K562 (cell line): ENCODE results near the gene ALOX12. TPM values are rescaled to one million over a fixed set of nuclear protein-coding genes. Genes with fewer than 3 reads are reported as not detected.

Source experiments
- ATAC-seq: fragments of 200-7000 bp; cut with Tn5 transposase; 3 replicates; pipeline ENCODE4 v1.9.1; 2020; ENCODE audit warnings: moderate library complexity
- BruUV-seq: library from RNA; stranded (reverse); fragments of 400-500 nt; replicated peaks from 2 replicates; lab custom pipeline; 2021; lab: Mats Ljungman, UMichigan
- CTCF ChIA-PET: fragments of 300-600 bp; formaldehyde crosslinking; extraction: SDS; loops from one replicate; lab custom pipeline; 2021; ENCODE audit warnings: low intra/inter-chr PET ratio; lab: Yijun Ruan, JAX
- POLR2A ChIA-PET: fragments of 300-600, 350-650 bp; sonication (Branson Sonifier 250); formaldehyde crosslinking; extraction: SDS; loops from one replicate; lab custom pipeline; 2021; ENCODE audit warnings: antibody characterized with exemption, inconsistent platforms; lab: Yijun Ruan, JAX
- DNase-seq, 4 experiments: peaks; one replicate each; pipeline versions ENCODE4 v3.0.0 to v3.0.0-alpha.2; 2011 to 2018; ENCODE audit warnings: low spot score in 3 of 4, mixed read lengths in 3 of 4; ENCODE audit errors: extremely low read depth in 1 of 4
- FAIRE-seq: peaks from 2 replicates; lab custom pipeline; 2011; peaks lifted over from hg19 to GRCh38; lab: Jason Lieb, UNC
- H2AFZ ChIP-seq: 2 replicates; pipeline ENCODE4 v1.6.0; 2011; ENCODE audit warnings: low read depth, low read length, control low read depth, inconsistent platforms
- H3K27ac ChIP-seq: fragments of 200-600 bp; 3 replicates; pipeline ENCODE4 v1.8.0; 2011; ENCODE audit warnings: low read depth, mild to moderate bottlenecking, control low read depth, inconsistent platforms, low read length, moderate library complexity, mixed read lengths; ENCODE audit errors: extremely low read depth
- H3K27me3 ChIP-seq, 2 experiments: fragments of 300-600 bp in 1 of 2; 2 replicates in 1 of 2; 3 replicates in 1 of 2; pipeline versions ENCODE4 v1.6.0 to v1.8.0; 2011; ENCODE audit warnings: inconsistent platforms in 2 of 2, low read length in 2 of 2, mild to moderate bottlenecking in 1 of 2, mixed read lengths in 1 of 2, moderate library complexity in 1 of 2; ENCODE audit not compliant: control insufficient read depth in 2 of 2, insufficient read depth in 2 of 2
- H3K36me3 ChIP-seq: fragments of 300-600 bp; 3 replicates; pipeline ENCODE4 v1.8.0; 2011; ENCODE audit warnings: mild to moderate bottlenecking, low read length, inconsistent platforms; ENCODE audit not compliant: control insufficient read depth, insufficient read depth
- H3K4me1 ChIP-seq, 2 experiments: fragments of 200-600 bp in 1 of 2; replicated peaks in 1 of 2; 2 replicates in 1 of 2; 3 replicates in 1 of 2; pipeline versions ENCODE4 v1.5.1 to v1.8.0; 2011; ENCODE audit warnings: inconsistent platforms in 2 of 2, low read length in 2 of 2, mild to moderate bottlenecking in 1 of 2, mixed read lengths in 1 of 2, moderate library complexity in 1 of 2; ENCODE audit not compliant: control insufficient read depth in 2 of 2, insufficient read depth in 2 of 2
- H3K4me2 ChIP-seq: 2 replicates; pipeline ENCODE4 v1.6.1; 2011; ENCODE audit warnings: low read length, control low read depth, inconsistent platforms, mixed read lengths; ENCODE audit not compliant: insufficient read depth
- H3K4me3 ChIP-seq: fragments of 200-600 bp; sonication (generic), shearing (Covaris generic); 2 replicates; pipeline ENCODE4 v1.5.1; 2016; ENCODE audit warnings: control low read depth, inconsistent platforms
- H3K79me2 ChIP-seq: fragments of 200-600 bp; 3 replicates; pipeline ENCODE4 v1.8.0; 2011; ENCODE audit warnings: low read length, inconsistent platforms; ENCODE audit not compliant: control insufficient read depth, insufficient read depth
- H3K9ac ChIP-seq, 2 experiments: 2 replicates each; pipeline versions ENCODE4 v1.6.0 to v1.6.1; 2011; ENCODE audit warnings: low read depth in 2 of 2, low read length in 2 of 2, control low read depth in 1 of 2, inconsistent platforms in 1 of 2, mild to moderate bottlenecking in 1 of 2, mixed read lengths in 1 of 2; ENCODE audit not compliant: insufficient read depth in 1 of 2
- H3K9me1 ChIP-seq: one replicate; pipeline ENCODE4 v1.6.0; 2011; ENCODE audit warnings: inconsistent platforms, mild to moderate bottlenecking, low read length, moderate library complexity; ENCODE audit not compliant: control insufficient read depth, insufficient read depth
- H3K9me3 ChIP-seq: replicated peaks from 2 replicates; pipeline ENCODE4 v1.5.1; 2011; ENCODE audit warnings: low read depth, low read length, inconsistent platforms; ENCODE audit not compliant: control insufficient read depth, insufficient read depth
- H4K20me1 ChIP-seq: replicated peaks from 2 replicates; pipeline ENCODE4 v1.6.1; 2011; ENCODE audit warnings: low read length, inconsistent platforms, mixed read lengths; ENCODE audit not compliant: control insufficient read depth, insufficient read depth
- C11orf30 ChIP-seq: fragments of 450-650 bp; IDR thresholded peaks from 2 replicates; pipeline ENCODE4 v1.6.1; 2016; ENCODE audit warnings: low read depth, mild to moderate bottlenecking
- CAMTA2 ChIP-seq: fragments of 250-450 bp; sonication (Bioruptor Pico); conservative IDR thresholded peaks from 2 replicates; pipeline ENCODE4 v1.5.1; 2022
- MAFF ChIP-seq: IDR thresholded peaks from 2 replicates; pipeline ENCODE4 v1.6.1; 2012; ENCODE audit warnings: low read length, improper control_type of control experiment
- MAFG ChIP-seq: fragments of 450-650 bp; conservative IDR thresholded peaks from 2 replicates; pipeline ENCODE4 v1.6.1; 2016; ENCODE audit warnings: missing genetic modification characterization, missing compliant biosample characterization
- MAFK ChIP-seq: IDR thresholded peaks from 2 replicates; pipeline ENCODE4 v1.6.1; 2011; ENCODE audit warnings: low read length, improper control_type of control experiment
- XRCC3 ChIP-seq: fragments of 450-650 bp; IDR thresholded peaks from 2 replicates; pipeline ENCODE4 v1.6.1; 2017; ENCODE audit warnings: mild to moderate bottlenecking, moderate library complexity
- ZNF311 ChIP-seq: fragments of 250-450 bp; sonication (Bioruptor Pico); IDR thresholded peaks from 2 replicates; pipeline ENCODE4 v1.4.0; 2020; ENCODE audit warnings: mild to moderate bottlenecking, moderate library complexity
- ZNF316 ChIP-seq: fragments of 450-650 bp; IDR thresholded peaks from 2 replicates; pipeline ENCODE4 v1.6.1; 2016
- ZNF384 ChIP-seq: IDR thresholded peaks from 2 replicates; pipeline ENCODE4 v1.6.1; 2012; ENCODE audit warnings: low read depth, low read length, improper control_type of control experiment
- WGBS: fragments of 100-300 bp; shearing (Covaris generic); methylation state at CpG from one replicate; pipeline ENCODE4 v1.1.6; 2016; ENCODE audit warnings: low coverage, mixed read lengths; ENCODE audit not compliant: insufficient coverage; ENCODE audit errors: missing lambda C conversion rate; 5-methylcytosine and 5-hydroxymethylcytosine counted together
- in situ Hi-C: fragments of 300-500 bp; cut with MboI; formaldehyde crosslinking; loops from 4 replicates; pipeline ENCODE4 v1.15.0; 2018; ENCODE audit warnings: inconsistent platforms, mixed read lengths
- intact Hi-C: fragments of 100-400 bp; cut with micrococcal nuclease; formaldehyde crosslinking; loops from 2 replicates; pipeline ENCODE4 v1.14.2; 2022
- polyA plus RNA-seq, 8 experiments: library from polyadenylated mRNA; depleted of rRNA in 4 of 8; stranded (reverse) in 5 of 8; unstranded in 3 of 8; fragments of >200 nt; fragmentation: Nextera tagmentation in 2 of 8; fragmentation: Illumina TruSeq in 1 of 8; extraction: Ambion mirVana in 2 of 8; extraction: Trizol in 1 of 8; gene quantifications; 2 replicates each; pipeline versions ENCODE4 v1.2.1 to v1.2.3, GENCODE V29; 2011 to 2014; ENCODE audit warnings: inconsistent platforms in 1 of 8, missing spikeins in 1 of 8
- total RNA-seq, 7 experiments: library from RNA; depleted of rRNA in 6 of 7; stranded (reverse); fragments of >200 nt in 6 of 7; fragmentation: Illumina TruSeq in 2 of 7; extraction: Trizol in 2 of 7; gene quantifications; 2 replicates each; pipeline versions ENCODE4 v1.2.1 to v1.2.3, GENCODE V29; 2011 to 2021; ENCODE audit warnings: low replicate concordance in 1 of 7
- TF ChIP-seq, protein P1 (sequence below): fragments of 250-450 bp; sonication (Bioruptor Pico); IDR thresholded peaks from 2 replicates; pipeline ENCODE4 v1.8.0; 2022; ENCODE audit warnings: moderate library complexity, mild to moderate bottlenecking, inconsistent platforms

Gene ALOX12
- total and polyA plus RNA-seq, 9 of the 15 experiments (the other 6 are each of a cell fraction or from before 2014, with no cell fraction given), result 0.09 to 1.1 (median 0.47) TPM; not detected in 1

DNA sequence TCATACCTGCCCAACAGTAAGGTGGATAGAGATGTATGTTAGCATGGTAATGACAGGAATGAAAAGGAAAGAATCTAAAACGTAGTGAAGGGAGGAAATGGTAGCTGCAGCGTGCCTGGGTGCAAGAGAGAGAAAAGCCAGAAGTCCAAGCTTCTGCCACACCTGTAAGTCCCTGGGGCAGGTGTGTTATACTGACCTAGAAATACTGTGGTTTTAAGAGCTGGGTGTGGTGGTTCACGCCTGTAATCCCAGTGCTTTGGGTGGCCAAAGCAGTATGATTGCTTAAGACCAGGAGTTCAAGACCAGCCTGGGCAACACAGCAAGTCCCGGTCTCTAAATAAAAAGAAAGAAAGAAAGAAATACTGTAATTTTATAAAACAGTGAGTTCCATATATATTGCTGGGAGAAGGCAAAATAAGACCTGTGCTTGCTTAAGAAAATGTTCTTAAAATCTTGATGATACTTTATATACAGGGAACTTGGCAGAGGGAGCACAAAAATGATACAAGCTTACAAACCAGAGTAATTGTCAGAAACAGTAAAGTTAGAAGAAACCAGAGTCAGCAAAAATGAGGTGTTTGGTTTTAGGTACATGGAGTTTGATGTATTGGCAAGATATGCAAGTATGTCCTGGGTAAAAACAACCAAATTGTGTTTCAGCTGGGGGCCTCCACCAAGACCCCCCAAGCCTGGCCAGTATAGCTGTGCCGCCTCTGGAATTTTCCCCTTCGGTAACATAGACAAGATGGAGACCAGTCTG is 6.6 kb downstream of the ALOX12 start:
- no TSS peak for BruUV-seq
- Histone ChIP-seq H3K9ac (no peak overlapping the region), H3K9me1 (no peaks in the 10 kb centered on the region), H2AFZ (no peak overlapping the region), H3K4me2 (no peak overlapping the region), H3K4me3 (no peak overlapping the region), H3K4me1 (peaks cover 3 to 26% of the 10 kb centered on the region in 2 experiments; a peak in 4 of 5 replicates), H3K27me3 (no peaks in the 10 kb centered on the region), H3K36me3 (peaks cover 42% of the 10 kb centered on the region; the same call in 2 of the 3 replicates), H3K27ac (no peak overlapping the region), H3K9me3 (no peaks in the 10 kb centered on the region), H3K79me2 (peaks cover 5% of the 10 kb centered on the region; the same call in 2 of the 3 replicates), H4K20me1 (no peaks in the 10 kb centered on the region)
- FAIRE-seq (no peak), ATAC-seq (no peak), DNase-seq (no peak)
- ChIA-PET POLR2A (interaction anchor here (0.6 to 1.8 kb wide), 3 partner anchors 8 to 92 kb away, joined by 3 to 6 read pairs (median 3); no protein-coding TSS in a partner anchor), CTCF (interaction anchor here (1.3 to 2.9 kb wide), 4 partner anchors 89 to 336 kb away, joined by 4 to 15 read pairs (median 6); no protein-coding TSS in a partner anchor)
- WGBS, result 80% methylated on average over 5 of the region's 6 CpGs
- intact Hi-C loops (no loop called here), in situ Hi-C loops (no loop called here)
- TF ChIP-seq XRCC3 (no peak), CAMTA2 (no peak), ZNF384 (no peak), C11orf30 (peak; percentile 61), ZNF311 (CRISPR knock-in tag) (no peak), ZNF316 (peak; percentile 78), MAFF (peak; percentile 31; the same call in 1 of the 2 replicates), MAFK (peak; percentile 27; the same call in 1 of the 2 replicates), MAFG (tag) (peak; percentile 38; the same call in 1 of the 2 replicates)
- TF ChIP-seq, protein P1, sequence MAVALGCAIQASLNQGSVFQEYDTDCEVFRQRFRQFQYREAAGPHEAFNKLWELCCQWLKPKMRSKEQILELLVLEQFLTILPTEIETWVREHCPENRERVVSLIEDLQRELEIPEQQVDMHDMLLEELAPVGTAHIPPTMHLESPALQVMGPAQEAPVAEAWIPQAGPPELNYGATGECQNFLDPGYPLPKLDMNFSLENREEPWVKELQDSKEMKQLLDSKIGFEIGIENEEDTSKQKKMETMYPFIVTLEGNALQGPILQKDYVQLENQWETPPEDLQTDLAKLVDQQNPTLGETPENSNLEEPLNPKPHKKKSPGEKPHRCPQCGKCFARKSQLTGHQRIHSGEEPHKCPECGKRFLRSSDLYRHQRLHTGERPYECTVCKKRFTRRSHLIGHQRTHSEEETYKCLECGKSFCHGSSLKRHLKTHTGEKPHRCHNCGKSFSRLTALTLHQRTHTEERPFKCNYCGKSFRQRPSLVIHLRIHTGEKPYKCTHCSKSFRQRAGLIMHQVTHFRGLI, result no peak
